AG09309 (cell line): ENCODE measurements around the gene ADAT1.
A peak's percentile ranks its signal among the peaks of the same experiment; 100 is the strongest.

Source experiments
- DNase-seq: peaks from one replicate; pipeline ENCODE4 v3.0.0-alpha.2; 2010; ENCODE audit warnings: low read depth
- H3K4me3 ChIP-seq: 2 replicates; pipeline ENCODE4 v1.5.1; 2011; ENCODE audit warnings: mild to moderate bottlenecking, low read depth, low read length, moderate library complexity; ENCODE audit not compliant: control insufficient read depth
- CTCF ChIP-seq: IDR thresholded peaks from 2 replicates; pipeline ENCODE4 v1.5.1; 2011; ENCODE audit warnings: mild to moderate bottlenecking, low read depth, low read length, inconsistent platforms; ENCODE audit not compliant: insufficient read depth, control insufficient read depth; ENCODE audit errors: missing control alignments

ADAT1 gene

GRCh38 chr16:75590920-75591843 is 31.9 kb downstream of the ADAT1 start:
- TF ChIP-seq CTCF, result peak; percentile 22
- H3K4me3 ChIP-seq, result no peak overlapping the region
- DNase-seq, result peak; percentile 52

- H3K4me3 ChIP-seq, result no peak overlapping the region
- TF ChIP-seq CTCF, result no peak
- no peak for DNase-seq
These were observed 33.8 kb downstream of the ADAT1 start for GRCh38 chr16:75589306-75589705.

GRCh38 chr16:75588716-75589115 is 34.4 kb downstream of the ADAT1 start:
- DNase-seq, result no peak
- no peak overlapping the region for H3K4me3 ChIP-seq
- no peak for TF ChIP-seq CTCF

GRCh38 chr16:75584108-75584507 is 39.0 kb downstream of the ADAT1 start:
- TF ChIP-seq CTCF, result no peak
- no peak for DNase-seq
- no peak overlapping the region for H3K4me3 ChIP-seq

- no peak for TF ChIP-seq CTCF
- DNase-seq, result no peak
These were observed 43.7 kb downstream of the ADAT1 start for GRCh38 chr16:75579281-75579834.

GRCh38 chr16:75578725-75579124 is 44.4 kb downstream of the ADAT1 start:
- H3K4me3 ChIP-seq, result no peak overlapping the region
- no peak for TF ChIP-seq CTCF
- DNase-seq, result no peak

More at GRCh38 chr16:75579281-75579834, 43.7 kb downstream of the ADAT1 start:
- no peak overlapping the region for H3K4me3 ChIP-seq
